Left ventricle myocardium superior (tissue), 1 donor: ENCODE results near the gene CLEC10A. TPM values are rescaled to one million over a fixed set of nuclear protein-coding genes. Genes with fewer than 3 reads are reported as not detected.
"Not testable (repeated sequence)": the region's sequence is repeated elsewhere in the genome, so short reads cannot be mapped to it uniquely, and the experiment has no call there.

ENCODE experiments used
- ATAC-seq: fragments of 200-7000 bp; cut with Tn5 transposase; one replicate; pipeline ENCODE4 v1.9.1; 2020; ENCODE audit warnings: mild to moderate bottlenecking, moderate library complexity
- DNase-seq: peaks from one replicate; pipeline ENCODE4 v3.0.0-alpha.2; 2020
- intact Hi-C: fragments of 100-400 bp; cut with micrococcal nuclease; formaldehyde crosslinking; loops from one replicate; pipeline ENCODE4 v1.11.0; 2022
- long read RNA-seq: library from polyadenylated mRNA; unstranded; transcript quantifications from one replicate; pipeline ENCODE4 v2.0.0, GENCODE V29; 2021
- total RNA-seq: library from RNA; stranded (reverse); fragmentation: NEBNext Ultra II Directional; extraction: Animal tissue kit (Norgen Biotek cat#: 25700); gene quantifications from one replicate; pipeline ENCODE4 v1.2.1, GENCODE V29; 2021
- donor health status: DM: no; HTN: yes; CAD: no; lungs with severe emphysema.

Gene CLEC10A, protein sequence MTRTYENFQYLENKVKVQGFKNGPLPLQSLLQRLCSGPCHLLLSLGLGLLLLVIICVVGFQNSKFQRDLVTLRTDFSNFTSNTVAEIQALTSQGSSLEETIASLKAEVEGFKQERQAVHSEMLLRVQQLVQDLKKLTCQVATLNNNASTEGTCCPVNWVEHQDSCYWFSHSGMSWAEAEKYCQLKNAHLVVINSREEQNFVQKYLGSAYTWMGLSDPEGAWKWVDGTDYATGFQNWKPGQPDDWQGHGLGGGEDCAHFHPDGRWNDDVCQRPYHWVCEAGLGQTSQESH
- 4.4 TPM for total RNA-seq
- long read RNA-seq, partial matches to known transcripts: 1 of 4 reads
- long read RNA-seq, other reads (novel, unspliced or antisense): 2 of 4 reads

DNA sequence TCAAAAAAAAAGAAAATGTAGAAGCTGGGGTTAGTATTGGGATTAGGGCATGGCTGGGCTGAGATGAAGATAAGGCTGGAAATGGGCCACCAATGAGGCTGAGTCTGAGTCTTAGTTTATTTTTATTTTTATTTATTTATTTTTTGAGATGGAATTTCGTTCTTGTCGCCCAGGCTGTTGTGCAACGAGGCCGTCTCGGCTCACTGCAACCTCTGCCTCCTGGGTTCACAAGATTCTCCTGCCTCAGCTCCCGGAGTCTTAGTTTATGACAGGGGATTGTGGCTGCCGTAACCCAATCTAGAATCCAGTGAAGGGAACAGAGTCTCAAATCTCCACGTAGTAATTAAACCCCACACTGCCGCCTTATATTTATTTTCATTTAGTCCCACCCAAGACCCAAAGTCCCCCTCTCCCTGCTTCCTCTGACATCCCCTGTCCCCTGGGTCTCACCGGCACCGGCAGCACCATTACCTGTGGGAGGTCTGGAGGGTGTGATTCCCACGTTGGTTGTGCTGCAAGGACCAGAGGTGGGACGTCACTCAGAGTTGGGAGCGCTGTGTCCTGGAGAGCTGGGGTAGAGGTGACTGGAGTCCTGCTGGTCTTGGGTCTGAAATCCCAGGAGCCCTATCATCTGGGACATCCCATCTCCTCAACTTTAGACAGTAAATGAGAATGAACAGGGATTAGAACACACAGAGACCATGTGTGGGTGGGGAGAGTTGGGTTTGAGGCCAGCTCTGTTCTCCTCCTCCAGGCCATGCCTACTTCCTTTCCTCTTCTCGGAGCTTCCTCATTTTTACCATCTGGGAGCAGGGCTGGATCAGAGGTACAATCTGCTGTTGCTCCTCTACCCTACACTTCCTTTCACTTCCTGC lies at the start of gene CLEC10A:
TSS of gene CLEC10A (minus strand) at position 671 of the 875 bp plus-strand sequence. CDS start 1,439 bp downstream, outside the sequence.
- intact Hi-C loops: no loop called here

DNA sequence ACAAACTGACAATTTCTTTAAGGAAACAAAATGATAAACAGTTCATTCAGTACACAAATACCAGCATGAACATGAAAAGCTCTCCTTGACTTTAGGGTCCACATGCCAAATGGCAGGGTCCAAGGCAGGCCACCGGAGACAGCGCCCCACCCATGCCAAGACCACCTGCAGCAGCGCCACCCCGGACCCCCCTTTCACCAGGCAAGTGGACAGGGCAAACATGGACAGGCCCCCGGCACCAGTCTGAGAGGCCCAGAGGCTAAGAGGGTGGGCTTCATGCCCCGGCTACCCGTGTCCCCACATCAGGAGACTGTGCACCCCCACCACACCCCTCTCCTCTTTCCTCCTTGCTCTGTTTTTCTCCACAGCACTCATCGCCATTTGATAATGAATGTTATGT lies 49.3 kb upstream of the CLEC10A start:
- DNase-seq: no peak
- no peak for ATAC-seq
- intact Hi-C loops: no loop called here

More for the DNA sequence above, at the start of gene CLEC10A:
- ATAC-seq: no peak
- DNase-seq: no peak

DNA sequence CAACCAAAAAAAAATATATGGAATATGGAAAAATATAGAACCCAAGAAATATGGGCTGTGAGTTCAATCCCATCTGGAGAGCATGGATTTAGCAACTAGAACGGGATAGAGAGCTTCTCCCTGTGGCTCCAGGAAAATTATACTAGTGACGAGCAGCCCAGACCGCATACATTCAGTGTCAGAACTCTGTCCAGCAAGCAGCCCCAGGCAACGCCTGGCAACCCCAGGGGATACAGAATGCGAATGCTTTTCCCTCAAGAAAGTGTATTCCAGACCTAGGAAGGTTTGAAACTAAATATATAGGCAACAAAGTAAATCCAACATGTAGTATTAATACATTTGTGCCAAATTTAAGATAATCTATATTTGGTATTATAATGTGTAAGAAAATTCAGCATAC lies 48.1 kb upstream of the CLEC10A start:
- ATAC-seq (no peak), DNase-seq (no peak)
- intact Hi-C loops: no loop called here

DNA sequence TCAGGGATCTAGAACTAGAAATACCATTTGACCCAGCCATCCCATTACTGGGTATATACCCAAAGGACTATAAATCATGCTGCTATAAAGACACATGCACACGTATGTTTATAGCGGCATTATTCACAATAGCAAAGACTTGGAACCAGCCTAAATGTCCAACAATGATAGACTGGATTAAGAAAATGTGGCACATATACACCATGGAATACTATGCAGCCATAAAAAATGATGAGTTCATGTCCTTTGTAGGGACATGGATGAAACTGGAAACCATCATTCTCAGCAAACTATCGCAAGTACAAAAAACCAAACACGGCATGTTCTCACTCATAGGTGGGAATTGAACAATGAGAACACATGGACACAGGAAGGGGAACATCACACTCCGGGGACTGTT lies 47.5 kb upstream of the CLEC10A start:
- intact Hi-C loops, ATAC-seq, DNase-seq: not testable (repeated sequence)

DNA sequence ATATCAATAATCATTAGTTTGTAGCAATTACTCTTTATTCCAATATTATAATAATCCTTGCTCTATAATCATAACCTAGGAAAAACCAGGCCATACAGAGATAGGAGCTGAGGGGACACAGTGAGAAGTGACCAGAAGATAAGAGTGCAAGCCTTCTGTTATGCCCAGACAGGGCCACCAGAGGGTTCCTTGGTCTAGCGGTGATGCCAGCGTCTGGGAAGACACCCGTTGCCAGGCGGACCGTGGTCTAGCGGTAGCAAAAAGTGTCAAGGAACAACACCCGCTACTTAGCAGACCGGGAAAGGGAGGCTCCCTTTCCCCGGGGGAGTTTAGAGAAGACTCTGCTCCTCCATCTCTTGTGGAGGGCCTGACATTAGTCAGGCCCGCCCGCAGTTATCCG lies 46.3 kb upstream of the CLEC10A start:
- intact Hi-C loops, DNase-seq, ATAC-seq: not testable (repeated sequence)

DNA sequence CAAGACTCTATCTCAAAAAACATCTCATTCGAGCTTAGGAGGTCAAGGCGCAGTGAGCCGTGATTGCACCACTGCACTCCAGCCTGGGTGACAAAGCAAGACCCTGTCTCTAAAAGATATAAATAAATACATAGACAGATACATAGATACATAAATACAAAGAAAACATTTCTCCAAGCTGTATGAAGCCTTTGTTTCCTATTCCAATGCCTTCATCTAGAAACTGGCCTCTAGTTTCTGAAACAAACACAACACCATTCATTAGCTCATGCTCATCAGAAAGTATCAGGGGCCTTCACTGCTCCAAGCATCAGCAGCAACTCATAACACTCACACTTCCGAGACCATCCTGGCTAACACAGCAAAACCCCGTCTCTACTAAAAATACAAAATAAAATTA lies 44.9 kb upstream of the CLEC10A start:
- intact Hi-C loops: no loop called here
- no peak for ATAC-seq
- DNase-seq: no peak

DNA sequence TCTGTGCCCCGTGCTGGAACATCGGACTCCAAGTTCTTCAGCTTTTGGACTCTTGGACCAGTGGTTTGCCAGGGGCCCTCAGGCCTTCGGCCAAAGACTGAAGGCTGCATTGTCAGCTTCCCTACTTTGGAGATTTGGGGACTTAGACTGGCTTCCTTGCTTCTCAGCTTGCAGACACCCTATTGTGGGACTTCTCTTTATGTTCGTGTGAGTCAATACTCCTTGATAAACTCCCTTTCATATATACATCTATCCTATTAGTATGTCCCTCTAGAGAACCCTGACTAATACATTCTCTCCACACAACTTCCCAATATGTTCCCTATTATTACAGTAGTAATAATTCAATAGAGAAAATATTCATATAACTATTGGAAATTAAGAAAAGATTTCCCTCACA lies 43.8 kb upstream of the CLEC10A start:
- no peak for ATAC-seq
- no peak for DNase-seq
- intact Hi-C loops: no loop called here

DNA sequence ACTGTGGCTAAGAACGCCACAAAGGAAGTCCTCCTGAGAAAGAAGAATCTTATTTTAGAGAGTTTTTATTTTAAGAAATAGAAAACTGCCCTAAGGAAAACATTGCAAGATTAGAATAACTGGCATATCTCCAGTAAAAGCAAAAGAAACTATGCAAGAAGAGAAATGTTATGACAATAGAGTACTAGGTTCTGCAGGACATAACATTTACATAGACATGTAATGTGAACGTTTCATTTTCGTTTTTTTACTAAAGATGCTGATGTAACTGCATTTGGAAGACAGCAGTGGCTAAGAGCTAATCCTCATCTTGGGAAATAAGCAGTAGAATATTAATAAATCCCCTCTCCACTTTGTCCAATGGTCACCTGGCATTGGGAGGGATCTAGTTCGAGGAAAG lies 42.3 kb upstream of the CLEC10A start:
- DNase-seq (no peak), ATAC-seq (no peak)
- intact Hi-C loops: no loop called here

DNA sequence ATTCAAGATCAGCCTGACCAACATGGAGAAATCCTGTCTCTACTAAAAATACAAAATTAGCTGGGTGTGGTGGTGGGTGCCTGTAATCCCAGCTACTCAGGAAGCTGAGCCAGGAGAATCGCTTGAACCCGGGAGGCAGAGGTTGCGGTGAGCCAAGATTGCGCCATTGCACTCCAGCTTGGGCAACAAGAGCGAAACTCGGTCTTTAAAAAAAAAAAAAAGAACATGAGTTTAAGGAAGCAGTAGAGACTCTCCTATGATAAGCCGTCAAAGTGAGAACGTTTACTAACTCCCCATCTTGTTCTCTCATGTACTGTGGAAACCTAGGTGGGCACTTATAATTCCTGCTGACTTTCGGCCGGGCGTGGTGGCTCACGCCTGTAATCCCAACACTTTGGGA lies 40.6 kb upstream of the CLEC10A start:
- intact Hi-C loops: not testable (repeated sequence)
- peak; percentile 52 for DNase-seq
- ATAC-seq: peak; percentile 63

DNA sequence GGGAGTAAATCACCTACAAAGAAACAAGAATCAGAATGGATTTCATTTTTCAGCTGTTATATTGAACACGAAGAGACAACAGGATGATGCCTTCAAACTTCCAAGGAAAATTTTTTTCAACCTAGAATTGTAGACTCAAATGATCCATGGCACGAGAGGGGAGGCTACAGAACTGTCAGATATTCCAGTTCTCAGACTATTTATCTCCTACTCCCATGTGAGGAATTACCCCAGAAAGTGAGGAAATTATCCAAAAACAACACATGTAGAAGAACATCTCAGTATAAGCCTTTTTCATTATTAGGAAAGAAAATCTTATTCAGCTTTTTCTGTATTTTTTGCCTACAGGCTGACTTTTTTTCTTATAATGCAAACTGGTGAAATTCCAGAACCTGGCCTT lies 40.1 kb upstream of the CLEC10A start:
- no peak for DNase-seq
- intact Hi-C loops: no loop called here
- no peak for ATAC-seq

DNA sequence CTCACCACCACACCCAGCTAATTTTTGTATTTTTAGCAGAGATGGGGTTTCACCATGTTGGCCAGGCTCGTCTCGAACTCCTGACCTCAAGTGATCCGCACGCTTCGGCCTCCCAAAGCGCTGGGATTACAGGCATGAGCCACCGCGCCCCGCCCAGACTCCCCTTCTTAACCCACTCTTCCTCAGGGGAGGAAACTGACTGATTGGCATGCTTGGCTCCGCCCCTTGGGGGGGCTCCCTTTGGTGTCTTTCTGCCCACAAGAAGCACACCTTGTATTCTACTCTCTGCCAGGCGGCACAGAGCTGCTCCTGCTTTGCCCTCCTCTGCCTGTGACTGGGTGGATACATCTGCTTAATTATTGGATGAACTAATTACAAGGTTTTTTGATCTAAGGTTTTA lies 39.3 kb upstream of the CLEC10A start:
- intact Hi-C loops: no loop called here
- DNase-seq: no peak
- ATAC-seq: no peak

DNA sequence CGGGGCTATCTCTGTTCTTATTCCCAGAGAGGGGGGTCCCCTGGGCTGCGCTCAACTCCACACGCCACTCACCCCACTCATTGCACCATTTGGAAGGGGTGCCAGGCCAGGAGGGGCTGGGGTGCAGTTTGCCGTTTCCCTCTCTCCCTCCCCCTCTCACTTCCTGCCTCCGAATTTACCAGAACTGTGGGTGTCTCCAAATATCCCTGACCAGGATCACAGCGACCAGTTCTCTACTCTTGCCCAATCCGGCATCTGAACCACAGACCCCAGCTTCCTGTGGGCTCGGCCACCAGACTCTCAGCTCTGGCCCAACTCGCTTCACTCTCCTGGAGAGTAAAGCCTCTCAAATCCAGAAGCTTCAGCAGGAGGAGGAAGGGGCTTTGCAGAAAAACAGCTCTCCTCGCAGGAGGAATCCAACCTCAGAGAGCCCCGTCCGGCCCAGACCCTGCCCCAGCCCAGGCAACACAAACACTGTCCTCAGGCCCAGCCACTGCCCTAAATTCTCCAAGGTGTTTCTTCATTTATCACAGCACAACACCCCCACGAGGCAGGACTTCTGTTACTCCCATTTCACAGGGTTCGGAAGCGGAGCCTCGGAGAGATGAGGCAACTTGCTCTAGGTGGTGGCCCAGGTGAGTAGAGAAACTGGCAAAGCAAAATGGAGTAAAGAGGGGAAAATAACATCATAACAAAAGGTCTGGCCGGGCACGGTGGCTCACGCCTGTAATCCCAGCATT lies 35.0 kb upstream of the CLEC10A start:
- intact Hi-C loops: no loop called here
- DNase-seq: no peak
- peak; percentile 57 for ATAC-seq

DNA sequence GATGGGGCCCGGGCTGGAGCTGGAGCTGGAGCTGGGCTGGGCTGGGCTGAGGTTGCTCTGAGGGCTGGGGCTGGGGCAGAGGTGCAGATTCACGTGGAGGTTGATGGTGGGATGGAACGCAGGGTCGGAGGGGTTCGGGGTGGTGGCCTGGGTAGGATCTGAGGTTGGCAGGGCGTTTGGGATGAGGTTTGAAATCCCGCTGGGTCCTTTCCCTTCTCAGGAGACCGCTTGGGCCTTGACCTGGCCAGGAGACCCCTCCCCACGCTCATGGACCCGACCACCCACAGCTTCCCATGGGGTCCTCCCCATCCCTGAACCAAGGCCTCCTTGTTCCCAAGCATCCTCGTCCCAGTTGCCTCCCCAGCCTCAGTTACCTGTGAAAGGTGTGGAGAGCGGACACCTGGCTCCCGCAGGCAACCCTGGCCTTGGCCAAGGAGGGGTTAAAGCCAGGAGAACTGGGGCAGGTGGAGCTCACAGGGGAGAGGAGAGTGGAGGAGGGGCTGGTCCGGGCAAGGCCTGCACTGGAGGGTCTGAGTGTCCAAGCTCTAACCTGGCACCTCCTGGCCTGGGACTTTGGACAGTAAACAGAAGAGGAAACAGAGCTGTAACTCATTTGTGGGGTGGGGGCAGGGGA lies 34.3 kb upstream of the CLEC10A start, which contains the start of gene ASGR2:
TSS of gene ASGR2 (minus strand) at position 582 of the 634 bp plus-strand sequence. CDS start 582 bp downstream, outside the sequence.
- intact Hi-C loops: no loop called here
- no peak for ATAC-seq
- no peak for DNase-seq

DNA sequence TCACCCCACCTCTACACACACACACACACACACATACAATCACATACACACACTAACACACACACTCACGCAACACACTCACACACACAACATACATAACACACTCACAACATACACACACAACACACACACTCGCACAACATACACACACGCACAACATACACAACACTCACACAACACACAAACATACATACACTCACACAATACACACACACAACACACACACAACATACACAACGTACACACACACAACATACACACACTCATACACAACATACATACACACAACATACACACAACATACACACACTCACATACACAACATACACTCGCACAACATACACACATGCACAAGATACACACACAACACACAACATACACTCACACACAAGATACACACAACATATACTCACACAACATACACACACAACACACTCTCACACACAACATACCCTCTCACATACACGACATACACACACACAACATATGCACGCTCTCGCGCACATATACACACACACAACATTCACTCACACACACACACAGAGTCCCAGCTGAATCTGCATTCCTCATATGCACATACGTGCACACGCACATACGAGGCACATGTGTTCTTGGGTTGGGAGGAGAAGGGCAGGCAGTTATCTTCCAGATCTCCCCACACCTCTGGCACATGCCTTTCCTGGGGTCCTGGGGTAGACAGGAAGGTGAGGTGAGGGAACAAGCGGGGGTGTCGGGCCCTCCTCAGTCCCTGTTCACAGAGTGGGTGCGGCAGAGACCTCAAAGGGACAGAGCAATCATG lies 33.4 kb upstream of the CLEC10A start:
- DNase-seq: no peak
- ATAC-seq: no peak
- intact Hi-C loops: no loop called here

DNA sequence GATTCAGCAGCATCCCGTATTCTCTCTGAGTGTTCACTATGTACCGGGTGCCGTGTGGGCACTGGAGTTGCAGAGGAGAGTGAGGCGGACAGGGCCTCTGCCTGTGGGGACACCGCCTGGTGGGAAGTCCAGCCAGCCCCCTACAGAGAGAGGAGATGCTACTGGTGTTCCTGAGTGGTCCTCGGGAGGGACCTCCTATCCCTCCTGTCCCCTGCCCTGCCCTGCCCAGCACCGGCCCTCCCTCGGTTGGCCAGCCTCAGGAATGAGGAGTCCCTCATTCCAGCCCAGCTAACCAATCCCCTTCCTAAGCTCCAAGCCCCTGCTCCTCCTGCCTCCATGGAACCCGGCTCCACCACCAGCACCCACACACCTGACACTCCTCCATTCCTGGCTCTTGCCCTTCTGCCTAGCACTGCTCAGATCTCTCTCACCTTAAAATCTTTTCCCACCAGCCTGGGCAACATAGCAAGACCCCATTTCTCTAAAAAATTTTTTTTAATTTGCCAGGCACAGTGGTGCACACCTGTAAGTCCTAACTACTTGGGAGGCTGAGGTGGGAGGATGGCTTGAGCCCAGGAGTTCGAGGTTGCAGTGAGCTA lies 32.6 kb upstream of the CLEC10A start:
- DNase-seq: no peak
- intact Hi-C loops: no loop called here
- no peak for ATAC-seq

DNA sequence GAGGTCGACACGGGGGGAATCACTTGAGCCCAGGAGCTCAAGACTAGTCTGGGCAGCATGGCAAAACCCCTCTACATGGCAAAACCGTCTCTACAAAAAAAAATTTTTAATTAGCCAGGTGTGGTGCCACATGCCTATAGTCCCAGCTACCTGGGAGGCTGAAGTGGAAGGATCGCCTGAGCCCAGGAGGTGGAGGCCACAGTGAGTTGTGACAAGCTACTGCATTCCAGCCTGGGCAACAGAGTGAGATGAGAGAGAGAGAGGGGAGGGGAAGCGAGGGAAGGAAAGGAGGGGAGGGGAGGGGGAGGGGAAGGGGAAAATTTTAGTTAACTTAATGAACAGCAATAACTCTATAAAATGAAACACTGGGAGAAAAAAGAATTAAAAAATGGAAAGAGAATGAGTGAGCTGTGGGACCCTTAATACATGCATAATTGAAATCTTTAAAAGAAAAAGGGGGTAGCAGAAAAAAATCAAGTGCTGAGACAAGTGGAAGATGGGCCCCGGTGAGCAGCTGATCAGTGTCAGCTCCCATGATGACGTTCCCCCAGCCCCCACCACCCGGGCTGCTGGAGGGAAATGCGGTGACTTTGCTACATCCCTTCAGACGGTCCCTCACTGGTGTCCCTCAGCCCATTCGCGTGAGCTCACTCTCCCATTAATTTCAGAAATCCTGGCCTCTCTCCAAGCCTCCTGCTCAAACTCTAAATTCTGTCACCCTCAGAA lies 31.9 kb upstream of the CLEC10A start:
- DNase-seq (no peak), ATAC-seq (no peak)
- intact Hi-C loops: no loop called here

DNA sequence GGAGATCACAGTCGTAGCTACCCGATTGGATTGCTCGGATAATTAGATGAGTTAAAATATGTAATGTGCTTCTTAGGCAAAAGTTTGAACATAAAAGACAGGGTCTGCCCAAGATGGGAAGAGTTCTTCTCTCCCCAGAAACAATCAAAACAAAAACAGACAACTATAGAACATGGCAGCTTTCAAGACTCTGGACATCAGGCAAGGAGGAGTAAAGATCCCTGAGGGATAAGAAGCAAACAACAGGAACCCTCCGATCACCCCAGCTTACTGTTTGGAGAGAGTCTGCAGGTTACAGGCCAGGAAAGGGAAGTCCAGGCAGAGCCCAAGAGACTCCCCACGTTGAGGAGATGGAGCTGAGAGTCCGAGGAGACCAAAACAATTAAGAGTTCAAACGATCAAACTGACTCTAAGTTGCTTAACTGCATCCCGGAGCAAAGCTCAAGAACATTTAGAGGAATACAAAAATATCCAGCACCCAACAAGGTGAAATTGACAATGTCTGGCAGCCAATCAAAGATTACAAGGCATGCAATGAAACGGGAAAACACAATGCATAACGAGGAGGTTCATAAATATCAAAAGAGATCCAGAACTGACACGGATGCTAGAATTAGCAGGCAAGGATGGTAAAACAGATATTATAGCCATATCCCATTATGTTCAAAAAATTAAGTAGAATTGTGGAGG lies 30.7 kb upstream of the CLEC10A start:
- no peak for ATAC-seq
- intact Hi-C loops: no loop called here
- DNase-seq: no peak
